Smooth muscle cell (in vitro differentiated cells): ENCODE data around the gene TSHB. TPM values are rescaled to one million over a fixed set of nuclear protein-coding genes. Genes with fewer than 3 reads are reported as not detected.
"Not testable (repeated sequence)": the region's sequence is repeated elsewhere in the genome, so short reads cannot be mapped to it uniquely, and the experiment has no call there.

ENCODE experiments used
- DNase-seq: peaks from one replicate; lab custom pipeline; 2025; ENCODE audit not compliant: unreplicated experiment; lab: John Stamatoyannopoulos, UW
- H2AFZ ChIP-seq: fragments of 200-600 bp; sonication (generic); 2 replicates; pipeline ENCODE4 v1.6.0; 2016; ENCODE audit warnings: antibody characterized with exemption, low read depth, mild to moderate bottlenecking
- H3F3A ChIP-seq: fragments of 200-600 bp; sonication (generic); 2 replicates; pipeline ENCODE4 v1.6.0; 2017; ENCODE audit warnings: antibody characterized with exemption, low read depth
- H3K27ac ChIP-seq: fragments of 200-600 bp; sonication (generic); 2 replicates; pipeline ENCODE4 v1.5.1; 2016; ENCODE audit warnings: low read depth, mild to moderate bottlenecking
- H3K27me3 ChIP-seq: fragments of 200-600 bp; sonication (generic); 2 replicates; pipeline ENCODE4 v1.6.1; 2016; ENCODE audit warnings: low read depth, mild to moderate bottlenecking
- H3K36me3 ChIP-seq: fragments of 200-600 bp; sonication (generic); 2 replicates; pipeline ENCODE4 v1.5.1; 2016; ENCODE audit warnings: low read depth
- H3K4me1 ChIP-seq: fragments of 200-600 bp; sonication (generic); 2 replicates; pipeline ENCODE4 v1.5.1; 2016; ENCODE audit warnings: low read depth
- H3K4me2 ChIP-seq: fragments of 200-600 bp; sonication (generic); 2 replicates; pipeline ENCODE4 v1.6.0; 2016; ENCODE audit warnings: mild to moderate bottlenecking
- H3K4me3 ChIP-seq: fragments of 200-600 bp; sonication (generic); 2 replicates; pipeline ENCODE4 v1.5.1; 2016; ENCODE audit warnings: mild to moderate bottlenecking
- H3K79me2 ChIP-seq: fragments of 200-600 bp; sonication (generic); 2 replicates; pipeline ENCODE4 v1.6.0; 2016; ENCODE audit warnings: low read depth, mild to moderate bottlenecking
- H3K9ac ChIP-seq: fragments of 200-600 bp; sonication (generic); 2 replicates; pipeline ENCODE4 v1.6.0; 2016; ENCODE audit warnings: low read depth
- H3K9me3 ChIP-seq: fragments of 200-600 bp; sonication (generic); replicated peaks from 2 replicates; pipeline ENCODE4 v1.5.1; 2016; ENCODE audit warnings: low read depth
- H4K20me1 ChIP-seq: fragments of 200-600 bp; sonication (generic); 2 replicates; pipeline ENCODE4 v1.6.0; 2016; ENCODE audit warnings: low read depth
- CTCF ChIP-seq: fragments of 200-600 bp; sonication (generic); IDR thresholded peaks from 2 replicates; pipeline ENCODE4 v1.5.1; 2017; ENCODE audit warnings: borderline replicate concordance, mild to moderate bottlenecking, antibody characterized with exemption; ENCODE audit not compliant: insufficient read depth, poor library complexity, severe bottlenecking
- WGBS: methylation state at CpG from one replicate; pipeline ENCODE4 v1.1.7; 2016; ENCODE audit warnings: low lambda C conversion rate; 5-methylcytosine and 5-hydroxymethylcytosine counted together
- polyA plus RNA-seq: library from polyadenylated mRNA; unstranded; fragments of >200 nt; fragmentation: Nextera tagmentation; extraction: Ambion mirVana; gene quantifications from 2 replicates; pipeline ENCODE4 v1.2.1, GENCODE V29; 2016
- total RNA-seq: library from RNA; depleted of rRNA; stranded (reverse); fragments of >200 nt; gene quantifications from 2 replicates; pipeline ENCODE4 v1.2.3, GENCODE V29; 2014

The TSHB gene
- total and polyA plus RNA-seq, 2 experiments from 2014 or later, result not detected

- TF ChIP-seq CTCF, result no peak
- Histone ChIP-seq H2AFZ (no peak overlapping the region), H3K9me3 (no peaks in the 10 kb centered on the region), H3K4me3 (no peak overlapping the region), H3K36me3 (no peaks in the 10 kb centered on the region), H3K27me3 (no peaks in the 10 kb centered on the region), H4K20me1 (no peaks in the 10 kb centered on the region), H3K27ac (no peak overlapping the region), H3K79me2 (no peaks in the 10 kb centered on the region), H3K4me1 (no peaks in the 10 kb centered on the region), H3K9ac (no peak overlapping the region), H3F3A (no peaks in the 10 kb centered on the region), H3K4me2 (no peak overlapping the region)
- 97% methylated on average over 2 of the region's 2 CpGs for WGBS
- no peak for DNase-seq
Measured at GRCh38 chr1:115013792-115014191, 15.8 kb upstream of the TSHB start.

- not testable (repeated sequence) for H3K79me2 ChIP-seq, DNase-seq, H3F3A ChIP-seq, H3K9ac ChIP-seq, H3K27ac ChIP-seq, H4K20me1 ChIP-seq, H2AFZ ChIP-seq, H3K27me3 ChIP-seq, H3K36me3 ChIP-seq, H3K4me1 ChIP-seq, H3K4me2 ChIP-seq, H3K9me3 ChIP-seq, H3K4me3 ChIP-seq
- WGBS, result 94% methylated on average over 9 of the region's 9 CpGs
Measured at GRCh38 chr1:115019549-115019948, 10.1 kb upstream of the TSHB start.

- Histone ChIP-seq H3K4me1 (no peaks in the 10 kb centered on the region), H3K4me3 (no peak overlapping the region), H3K79me2 (no peaks in the 10 kb centered on the region), H3K27ac (no peak overlapping the region), H3K36me3 (no peaks in the 10 kb centered on the region), H3K4me2 (no peak overlapping the region), H4K20me1 (no peaks in the 10 kb centered on the region), H3F3A (no peaks in the 10 kb centered on the region), H3K27me3 (no peaks in the 10 kb centered on the region), H2AFZ (no peak overlapping the region), H3K9ac (no peak overlapping the region), H3K9me3 (no peaks in the 10 kb centered on the region)
- 76% methylated on average over 1 of the region's 1 CpG for WGBS
- no peak for TF ChIP-seq CTCF
- DNase-seq, result no peak
Measured at GRCh38 chr1:115021145-115021544, 8.5 kb upstream of the TSHB start.

- no peaks in the 10 kb centered on the region for H3K36me3 ChIP-seq
- no peak overlapping the region for H2AFZ ChIP-seq
- DNase-seq, result no peak
- no peaks in the 10 kb centered on the region for H3F3A ChIP-seq
- H3K27ac ChIP-seq, result no peak overlapping the region
- H3K4me3 ChIP-seq, result no peak overlapping the region
- H3K4me2 ChIP-seq, result no peak overlapping the region
- TF ChIP-seq CTCF, result no peak
- no peaks in the 10 kb centered on the region for H3K9me3 ChIP-seq
- H3K9ac ChIP-seq, result no peak overlapping the region
- H3K4me1 ChIP-seq, result no peaks in the 10 kb centered on the region
- no peaks in the 10 kb centered on the region for H3K27me3 ChIP-seq
- no peaks in the 10 kb centered on the region for H3K79me2 ChIP-seq
- no peaks in the 10 kb centered on the region for H4K20me1 ChIP-seq
Measured at GRCh38 chr1:115023593-115023992, 6.0 kb upstream of the TSHB start.
